Activated CD8-positive, alpha-beta memory T cell treated with anti-CD3 and anti-CD28 coated beads for 24 hours (primary cell): Measurements from ENCODE around the gene MAP2K6.
"Not testable (repeated sequence)": the region's sequence is repeated elsewhere in the genome, so short reads cannot be mapped to it uniquely, and the experiment has no call there.

Experiments used
- DNase-seq: peaks from one replicate; pipeline ENCODE4 v3.0.0-alpha.2; 2020

Gene MAP2K6

GRCh38 chr17:69460963-69461922, 46.7 kb downstream of the MAP2K6 start:
- DNase-seq, result no peak

GRCh38 chr17:69461951-69462369, 47.5 kb downstream of the MAP2K6 start:
- DNase-seq, result no peak

- no peak for DNase-seq
Measured at GRCh38 chr17:69462882-69463281, 48.4 kb downstream of the MAP2K6 start.

- DNase-seq, result no peak
Measured at GRCh38 chr17:69466451-69466850, 52.0 kb downstream of the MAP2K6 start.

GRCh38 chr17:69466905-69467667, 52.6 kb downstream of the MAP2K6 start:
- no peak for DNase-seq

- no peak for DNase-seq
Measured at GRCh38 chr17:69468207-69468606, 53.7 kb downstream of the MAP2K6 start.

GRCh38 chr17:69470702-69471101, 56.2 kb downstream of the MAP2K6 start:
- no peak for DNase-seq

GRCh38 chr17:69471406-69471805, 56.9 kb downstream of the MAP2K6 start:
- no peak for DNase-seq

GRCh38 chr17:69473841-69474831, 59.6 kb downstream of the MAP2K6 start:
- DNase-seq, result no peak

GRCh38 chr17:69477204-69477902, 62.9 kb downstream of the MAP2K6 start:
- no peak for DNase-seq

- no peak for DNase-seq
Measured at GRCh38 chr17:69477903-69478266, 63.4 kb downstream of the MAP2K6 start.

GRCh38 chr17:69478916-69479315, 64.4 kb downstream of the MAP2K6 start:
- no peak for DNase-seq

- DNase-seq, result not testable (repeated sequence)
Measured at GRCh38 chr17:69479756-69480155, 65.3 kb downstream of the MAP2K6 start.

- no peak for DNase-seq
Measured at GRCh38 chr17:69480245-69480644, 65.7 kb downstream of the MAP2K6 start.

- DNase-seq, result no peak
Measured at GRCh38 chr17:69485251-69485661, 70.8 kb downstream of the MAP2K6 start.

GRCh38 chr17:69485901-69486643, 71.6 kb downstream of the MAP2K6 start:
- DNase-seq, result no peak

- DNase-seq, result no peak
Measured at GRCh38 chr17:69486779-69487637, 72.5 kb downstream of the MAP2K6 start.

GRCh38 chr17:69489313-69489712, 74.8 kb downstream of the MAP2K6 start:
- no peak for DNase-seq

GRCh38 chr17:69492410-69493071, 78.0 kb downstream of the MAP2K6 start:
- DNase-seq, result no peak

- DNase-seq, result no peak
Measured at GRCh38 chr17:69495787-69496186, 81.3 kb downstream of the MAP2K6 start.
